ENCODE results near the gene TDRD9.
"Not testable (repeated sequence)": the region's sequence is repeated elsewhere in the genome, so short reads cannot be mapped to it uniquely, and the experiment has no call there.

Gene TDRD9

GRCh38 chr14:103910984-103911383 lies 17.3 kb upstream of the TDRD9 start:
- no peak for DNase-seq (ENCODE audit: low spot score)
- Histone ChIP-seq H3K27ac (no peak overlapping the region), H3K4me3 (no peak overlapping the region)
- TF ChIP-seq, protein P1, sequence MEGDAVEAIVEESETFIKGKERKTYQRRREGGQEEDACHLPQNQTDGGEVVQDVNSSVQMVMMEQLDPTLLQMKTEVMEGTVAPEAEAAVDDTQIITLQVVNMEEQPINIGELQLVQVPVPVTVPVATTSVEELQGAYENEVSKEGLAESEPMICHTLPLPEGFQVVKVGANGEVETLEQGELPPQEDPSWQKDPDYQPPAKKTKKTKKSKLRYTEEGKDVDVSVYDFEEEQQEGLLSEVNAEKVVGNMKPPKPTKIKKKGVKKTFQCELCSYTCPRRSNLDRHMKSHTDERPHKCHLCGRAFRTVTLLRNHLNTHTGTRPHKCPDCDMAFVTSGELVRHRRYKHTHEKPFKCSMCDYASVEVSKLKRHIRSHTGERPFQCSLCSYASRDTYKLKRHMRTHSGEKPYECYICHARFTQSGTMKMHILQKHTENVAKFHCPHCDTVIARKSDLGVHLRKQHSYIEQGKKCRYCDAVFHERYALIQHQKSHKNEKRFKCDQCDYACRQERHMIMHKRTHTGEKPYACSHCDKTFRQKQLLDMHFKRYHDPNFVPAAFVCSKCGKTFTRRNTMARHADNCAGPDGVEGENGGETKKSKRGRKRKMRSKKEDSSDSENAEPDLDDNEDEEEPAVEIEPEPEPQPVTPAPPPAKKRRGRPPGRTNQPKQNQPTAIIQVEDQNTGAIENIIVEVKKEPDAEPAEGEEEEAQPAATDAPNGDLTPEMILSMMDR (IDR thresholded peaks at IDR 0.05): no peak

GRCh38 chr14:103915616-103916015 lies 12.6 kb upstream of the TDRD9 start:
- TF ChIP-seq, protein P1 (IDR thresholded peaks at IDR 0.05): no peak
- Histone ChIP-seq H3K27ac (no peak overlapping the region), H3K4me3 (no peak overlapping the region)
- no peak for DNase-seq (ENCODE audit: low spot score)

- TF ChIP-seq, protein P1 (IDR thresholded peaks at IDR 0.05): no peak
- DNase-seq (ENCODE audit: low spot score): no peak
- Histone ChIP-seq H3K4me3 (no peak overlapping the region), H3K27ac (peak overlapping the region in 1 of 2 donors; percentile 13)
Observed at GRCh38 chr14:103916636-103917262, 11.5 kb upstream of the TDRD9 start.

DNA sequence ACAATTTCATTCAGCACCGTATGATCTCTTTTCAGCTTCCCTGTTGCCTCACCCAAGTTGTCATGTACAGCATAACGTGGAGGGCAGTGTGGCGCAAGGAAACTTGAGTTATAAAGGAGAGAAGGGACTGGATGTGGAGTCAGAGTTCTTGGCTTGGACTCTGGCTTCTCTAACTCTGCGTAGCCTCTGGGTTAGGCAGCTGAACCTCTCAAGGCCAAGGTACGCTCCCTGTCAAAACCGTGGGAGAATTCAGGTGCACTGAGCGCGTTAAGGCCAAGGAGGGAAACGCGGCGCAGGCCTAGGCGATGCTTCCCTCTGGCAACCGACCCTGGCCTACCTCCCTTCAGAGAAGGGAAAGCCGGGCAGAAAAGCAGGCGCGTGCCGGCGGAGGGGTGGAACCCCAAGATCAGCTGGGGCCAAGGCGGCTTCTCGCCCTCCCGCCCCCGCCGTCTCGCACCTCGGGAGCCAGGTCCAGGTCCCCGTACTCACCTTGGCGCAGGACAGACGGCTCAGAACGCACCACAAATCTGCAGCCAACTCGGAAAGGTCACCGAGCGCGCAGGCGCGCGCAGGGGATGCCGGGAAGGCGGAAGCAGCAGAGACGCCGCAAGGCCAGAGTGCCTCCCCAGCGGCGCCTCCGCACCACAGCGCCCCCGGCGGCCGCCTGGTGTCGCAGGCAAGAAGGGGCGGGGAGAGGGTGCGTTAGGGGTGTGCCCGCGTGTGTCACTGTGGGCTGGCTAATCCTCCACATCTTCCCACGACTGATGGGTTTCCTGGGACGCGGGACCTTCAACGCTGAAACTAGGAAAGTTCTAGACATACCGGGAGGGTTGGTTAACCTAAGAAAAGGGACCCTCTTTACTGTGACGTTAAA lies 7.0 kb upstream of the TDRD9 start:
- TF ChIP-seq, protein P1 (IDR thresholded peaks at IDR 0.05): peak; percentile 94
- peak overlapping the region; percentile 78 for H3K4me3 ChIP-seq
- peak overlapping the region; percentile 64 to 65 for H3K27ac ChIP-seq
- DNase-seq (ENCODE audit: low spot score): peak; percentile 92

DNA sequence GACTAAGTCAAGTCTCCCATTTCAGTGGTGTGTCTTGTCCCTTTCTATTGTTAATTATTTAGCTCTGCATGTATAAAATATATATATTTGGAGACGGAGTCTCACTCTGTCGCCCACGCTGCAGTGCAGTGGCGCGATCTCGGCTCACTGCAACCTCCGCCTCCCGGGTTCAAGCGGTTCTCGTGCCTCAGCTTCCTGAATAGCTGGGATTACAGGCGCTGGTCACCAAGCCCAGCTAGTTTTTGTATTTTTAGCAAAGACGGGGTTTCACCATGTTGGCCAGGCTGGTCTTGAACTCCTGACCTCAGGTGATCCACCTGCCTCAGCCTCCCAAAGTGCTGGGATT lies 6.4 kb upstream of the TDRD9 start:
- not testable (repeated sequence) for H3K27ac ChIP-seq; DNase-seq (ENCODE audit: low spot score)
- H3K4me3 ChIP-seq: peak overlapping the region; percentile 78

DNA sequence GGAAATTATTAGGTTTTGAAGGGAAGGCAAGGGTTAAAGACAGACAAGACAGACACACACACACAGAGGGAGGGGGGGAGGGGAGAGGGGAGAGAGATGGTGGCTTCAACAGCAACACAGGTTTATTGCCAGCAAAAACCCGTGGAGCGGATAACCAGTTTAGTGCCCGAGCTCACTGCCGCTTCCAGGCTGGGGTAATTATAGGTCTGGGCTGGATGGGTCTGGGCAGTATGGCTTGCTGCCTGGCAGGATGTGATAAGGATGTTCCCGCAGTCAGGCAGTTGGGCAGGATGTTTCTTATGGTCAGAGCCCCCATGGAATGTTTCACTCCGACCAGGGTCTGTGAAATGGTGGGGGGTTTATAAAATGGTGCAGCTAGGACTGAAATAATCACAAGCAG lies 4.4 kb upstream of the TDRD9 start:
- DNase-seq (ENCODE audit: low spot score): no peak
- TF ChIP-seq, protein P1 (IDR thresholded peaks at IDR 0.05): no peak
- Histone ChIP-seq H3K4me3 (no peak overlapping the region), H3K27ac (no peak overlapping the region)

DNA sequence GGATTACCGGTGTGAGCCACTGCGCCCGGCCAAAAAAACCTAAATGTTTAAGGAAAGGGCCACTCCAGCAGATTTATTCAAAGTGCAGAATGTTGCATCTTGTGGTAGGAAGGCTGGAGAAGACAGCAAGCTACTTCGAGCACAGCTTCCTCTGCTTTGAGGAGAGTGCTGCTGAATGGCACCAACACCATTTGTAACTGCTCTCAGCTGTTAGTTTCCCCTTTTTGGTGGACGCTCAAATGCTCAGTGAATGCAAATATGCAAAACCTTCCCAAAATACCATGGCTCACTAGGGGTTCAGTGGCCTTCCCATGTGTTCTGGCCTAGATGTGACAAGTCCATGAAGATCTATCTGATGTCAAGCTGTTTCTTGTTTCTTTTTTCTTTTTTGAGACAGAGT lies 2.9 kb upstream of the TDRD9 start:
- TF ChIP-seq, protein P1 (IDR thresholded peaks at IDR 0.05): no peak
- DNase-seq (ENCODE audit: low spot score): no peak
- H3K4me3 ChIP-seq: no peak overlapping the region
- no peak overlapping the region for H3K27ac ChIP-seq
